ENCODE data around the gene PKP4.

Gene PKP4

DNA sequence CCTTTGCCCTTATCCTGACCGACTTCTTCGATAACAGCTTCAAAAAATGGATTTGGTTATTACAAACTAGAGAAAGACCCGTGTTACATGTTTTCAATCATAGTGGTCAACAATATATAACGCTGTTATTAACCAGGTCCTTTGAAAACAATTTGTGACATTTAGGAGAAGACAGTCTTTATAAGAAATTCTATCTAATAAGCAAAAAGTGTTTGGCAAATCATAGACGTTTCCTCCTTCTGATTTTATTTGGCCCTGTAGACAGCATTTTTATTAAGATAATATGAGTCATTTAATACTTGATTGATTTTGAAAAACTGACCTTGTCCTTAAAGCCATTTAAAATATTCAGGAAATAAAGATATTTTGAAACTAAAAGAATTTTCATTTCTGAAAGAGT is 177.9 kb downstream of the PKP4 start:
- H3K4me3 ChIP-seq (replicated peaks; ENCODE audit: low read depth, low read length), result no peak overlapping the region
- DNase-seq (ENCODE audit: extremely low read depth, low read depth), result no peak
- TF ChIP-seq, protein P1, sequence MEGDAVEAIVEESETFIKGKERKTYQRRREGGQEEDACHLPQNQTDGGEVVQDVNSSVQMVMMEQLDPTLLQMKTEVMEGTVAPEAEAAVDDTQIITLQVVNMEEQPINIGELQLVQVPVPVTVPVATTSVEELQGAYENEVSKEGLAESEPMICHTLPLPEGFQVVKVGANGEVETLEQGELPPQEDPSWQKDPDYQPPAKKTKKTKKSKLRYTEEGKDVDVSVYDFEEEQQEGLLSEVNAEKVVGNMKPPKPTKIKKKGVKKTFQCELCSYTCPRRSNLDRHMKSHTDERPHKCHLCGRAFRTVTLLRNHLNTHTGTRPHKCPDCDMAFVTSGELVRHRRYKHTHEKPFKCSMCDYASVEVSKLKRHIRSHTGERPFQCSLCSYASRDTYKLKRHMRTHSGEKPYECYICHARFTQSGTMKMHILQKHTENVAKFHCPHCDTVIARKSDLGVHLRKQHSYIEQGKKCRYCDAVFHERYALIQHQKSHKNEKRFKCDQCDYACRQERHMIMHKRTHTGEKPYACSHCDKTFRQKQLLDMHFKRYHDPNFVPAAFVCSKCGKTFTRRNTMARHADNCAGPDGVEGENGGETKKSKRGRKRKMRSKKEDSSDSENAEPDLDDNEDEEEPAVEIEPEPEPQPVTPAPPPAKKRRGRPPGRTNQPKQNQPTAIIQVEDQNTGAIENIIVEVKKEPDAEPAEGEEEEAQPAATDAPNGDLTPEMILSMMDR (IDR thresholded peaks at IDR 0.05; ENCODE audit: low read depth, low read length, missing control alignments), result no peak

DNA sequence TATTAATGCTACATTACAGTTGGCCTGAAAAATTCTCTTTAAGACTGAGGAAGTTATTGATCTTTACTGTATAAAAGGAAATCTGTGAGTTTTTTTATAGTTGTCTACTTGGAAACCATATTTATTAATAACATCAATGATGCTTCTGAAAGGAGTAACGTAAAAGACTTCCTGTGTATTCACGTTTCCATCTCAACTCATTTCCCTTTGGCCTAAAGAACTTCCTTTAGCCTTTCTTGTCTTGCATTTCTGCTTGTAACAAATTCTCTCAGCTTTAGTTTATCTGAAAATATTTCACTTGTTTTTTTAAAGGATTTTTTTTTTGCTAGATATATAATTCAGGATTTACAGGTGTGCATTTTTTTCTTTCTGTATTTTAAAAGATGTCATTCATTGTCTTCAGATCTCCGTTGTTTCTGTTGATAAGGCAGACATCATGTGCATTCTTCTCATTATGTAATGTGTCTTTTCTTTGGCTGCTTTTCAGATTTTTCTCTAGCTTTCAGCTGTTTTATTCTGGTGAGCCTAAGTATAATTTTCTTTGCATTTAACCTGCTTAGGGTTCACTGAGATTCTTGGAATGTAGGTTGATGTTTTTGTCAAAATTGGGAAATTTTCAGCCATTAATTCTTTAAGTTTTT is 179.3 kb downstream of the PKP4 start:
- DNase-seq (ENCODE audit: extremely low read depth, low read depth), result no peak
- H3K4me3 ChIP-seq (replicated peaks; ENCODE audit: low read depth, low read length), result no peak overlapping the region
- TF ChIP-seq, protein P1 (IDR thresholded peaks at IDR 0.05; ENCODE audit: low read depth, low read length, missing control alignments), result no peak

DNA sequence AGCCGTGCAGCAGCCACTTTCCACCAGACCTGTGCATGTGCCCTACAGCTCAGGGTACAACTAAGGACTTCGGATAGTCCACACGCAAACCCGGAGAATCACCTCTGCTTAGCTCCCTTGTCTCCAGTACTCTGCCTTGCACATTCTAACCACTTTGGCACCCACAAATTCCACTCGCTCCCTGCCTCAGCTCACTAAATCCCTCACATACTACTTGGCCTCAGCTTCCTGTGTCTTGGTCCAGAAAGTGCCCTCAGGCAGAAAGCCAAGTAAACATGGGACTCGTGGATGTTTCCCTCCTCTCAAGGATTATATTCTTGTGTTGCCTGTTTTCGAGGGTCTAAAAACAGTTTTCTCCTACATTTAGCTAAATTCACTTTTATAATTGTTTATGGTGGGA is 180.6 kb downstream of the PKP4 start:
- H3K4me3 ChIP-seq (replicated peaks; ENCODE audit: low read depth, low read length), result no peak overlapping the region
- no peak for DNase-seq (ENCODE audit: extremely low read depth, low read depth)
- TF ChIP-seq, protein P1 (IDR thresholded peaks at IDR 0.05; ENCODE audit: low read depth, low read length, missing control alignments), result no peak

DNA sequence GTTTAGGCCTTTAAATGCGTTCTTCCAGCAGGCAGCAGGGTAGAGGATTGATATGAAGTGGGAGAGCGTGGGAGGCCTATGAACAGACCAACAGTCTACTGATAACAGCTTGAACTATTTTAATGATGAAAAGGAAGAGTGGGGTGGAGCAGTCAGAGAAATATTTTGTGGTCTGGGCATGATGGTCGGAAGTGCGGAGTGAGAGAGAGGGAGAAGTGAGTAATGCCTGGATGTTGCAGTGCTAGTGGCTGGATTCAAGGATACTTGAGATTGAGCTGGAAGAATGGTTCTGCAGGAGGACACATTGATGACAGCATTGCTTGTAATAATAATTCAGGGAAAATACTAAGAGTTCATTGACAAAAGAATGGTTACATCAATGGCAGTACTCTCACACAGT is 187.4 kb downstream of the PKP4 start:
- no peak overlapping the region for H3K4me3 ChIP-seq (replicated peaks; ENCODE audit: low read depth, low read length)
- DNase-seq (ENCODE audit: extremely low read depth, low read depth), result no peak
- TF ChIP-seq, protein P1 (IDR thresholded peaks at IDR 0.05; ENCODE audit: low read depth, low read length, missing control alignments), result no peak

DNA sequence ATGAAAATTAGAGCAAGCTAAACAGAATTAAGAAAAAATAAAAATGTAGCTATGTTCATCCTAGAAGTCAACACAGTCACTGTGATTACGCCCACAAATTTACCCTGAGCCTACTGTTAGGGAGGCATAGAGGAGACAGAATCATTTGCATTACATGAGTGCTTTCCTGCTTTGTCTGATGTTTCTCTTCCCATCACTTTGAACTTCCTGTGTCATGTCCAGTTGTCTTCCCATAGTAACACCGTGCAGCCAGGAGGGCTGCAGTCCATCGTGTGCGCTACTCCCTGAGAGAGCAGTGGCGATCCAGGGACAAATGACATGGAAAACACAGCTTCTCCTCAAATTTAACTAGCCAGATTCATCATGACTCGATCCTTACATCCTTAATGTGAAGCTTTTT is 188.5 kb downstream of the PKP4 start:
- no peak for DNase-seq (ENCODE audit: extremely low read depth, low read depth)
- TF ChIP-seq, protein P1 (IDR thresholded peaks at IDR 0.05; ENCODE audit: low read depth, low read length, missing control alignments), result no peak
- H3K4me3 ChIP-seq (replicated peaks; ENCODE audit: low read depth, low read length), result no peak overlapping the region

DNA sequence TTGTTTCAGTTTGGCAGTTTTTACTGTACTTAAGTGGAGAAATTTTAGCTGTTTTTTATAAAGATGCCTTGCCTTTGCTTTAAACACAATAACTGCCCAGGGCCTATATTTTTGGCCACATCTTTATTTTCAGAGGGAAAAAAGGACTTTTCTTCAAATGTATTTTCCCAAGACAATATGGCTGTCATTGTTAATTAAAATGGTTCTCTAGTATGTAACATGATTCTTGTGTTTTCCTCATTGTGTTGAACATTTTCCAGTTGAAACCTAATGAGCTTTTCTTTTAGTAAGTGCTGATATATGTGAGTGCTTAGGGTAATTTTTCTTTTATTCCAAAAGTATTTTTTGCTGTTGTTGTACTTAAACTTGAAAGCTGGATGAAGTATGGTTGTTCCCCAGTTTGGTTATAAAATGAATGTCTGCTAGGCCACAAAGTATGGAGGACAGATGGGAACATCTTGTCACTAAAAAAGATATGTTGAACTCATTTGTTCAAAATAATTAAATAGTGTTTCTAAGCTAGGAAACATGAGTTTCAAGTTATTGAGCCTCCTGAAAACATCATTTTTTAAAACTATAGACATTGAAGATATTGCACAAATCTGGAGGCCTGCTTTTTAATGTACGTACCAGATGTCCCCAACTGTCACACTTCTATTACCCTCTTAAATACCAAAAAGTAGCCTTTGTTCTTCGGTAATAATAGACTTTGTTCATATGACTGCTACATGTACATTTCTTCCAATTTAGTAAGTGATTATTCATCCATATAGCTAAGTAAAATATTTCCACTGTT is 190.9 kb downstream of the PKP4 start:
- TF ChIP-seq, protein P1 (IDR thresholded peaks at IDR 0.05; ENCODE audit: low read depth, low read length, missing control alignments), result no peak
- no peak for DNase-seq (ENCODE audit: extremely low read depth, low read depth)

More for the DNA sequence above, 190.9 kb downstream of the PKP4 start:
- no peak overlapping the region for H3K4me3 ChIP-seq (replicated peaks; ENCODE audit: low read depth, low read length)
